IMR-90 (cell line): Measurements from ENCODE around the gene PBRM1. TPM values are rescaled to one million over a fixed set of nuclear protein-coding genes. Genes with fewer than 3 reads are reported as not detected.
A peak's percentile ranks its signal among the peaks of the same experiment; 100 is the strongest.

Experiments
- ATAC-seq: fragments of 200-7000 bp; cut with Tn5 transposase; 2 replicates; pipeline ENCODE4 v1.9.1; 2020; ENCODE audit warnings: low read depth, mild to moderate bottlenecking, moderate library complexity
- BruUV-seq: library from RNA; stranded (reverse); fragments of 400-500 nt; replicated peaks from 2 replicates; lab custom pipeline; 2021; lab: Mats Ljungman, UMichigan
- CTCF ChIA-PET: fragments of 300-600 bp; formaldehyde crosslinking; extraction: SDS; loops from one replicate; lab custom pipeline; 2021; ENCODE audit warnings: antibody characterized with exemption; lab: Yijun Ruan, JAX
- POLR2A ChIA-PET: fragments of 300-600 bp; sonication (Branson Sonifier 250); formaldehyde crosslinking; loops from one replicate; lab custom pipeline; 2022; ENCODE audit warnings: antibody characterized with exemption; ENCODE audit not compliant: unreplicated experiment; lab: Charles Lee
- DNase-seq: peaks from one replicate; pipeline ENCODE4 v3.0.0; 2013
- H2AFZ ChIP-seq: replicated peaks from 2 replicates; pipeline ENCODE3; 2013; ENCODE audit warnings: low read length, mild to moderate bottlenecking; ENCODE audit not compliant: poor library complexity
- H2AK5ac ChIP-seq: 2 replicates; pipeline ENCODE4 v1.6.1; 2013; ENCODE audit warnings: low read depth, low read length, inconsistent platforms
- H2AK9ac ChIP-seq: replicated peaks from 2 replicates; pipeline ENCODE3; 2013; ENCODE audit warnings: mild to moderate bottlenecking, low read depth, low read length, moderate library complexity; ENCODE audit not compliant: poor library complexity
- H2BK120ac ChIP-seq: 2 replicates; pipeline ENCODE4 v1.6.1; 2013; ENCODE audit warnings: low read depth, low read length, inconsistent platforms
- H2BK15ac ChIP-seq: 3 replicates; pipeline ENCODE4 v1.6.1; 2013; ENCODE audit warnings: low read depth, low read length, inconsistent platforms
- H2BK20ac ChIP-seq: 2 replicates; pipeline ENCODE4 v1.6.1; 2013; ENCODE audit warnings: low read depth, mild to moderate bottlenecking, inconsistent platforms, low read length, moderate library complexity
- H2BK5ac ChIP-seq: 2 replicates; pipeline ENCODE4 v1.6.1; 2013; ENCODE audit warnings: mild to moderate bottlenecking, low read depth, low read length, inconsistent platforms; ENCODE audit not compliant: poor library complexity, severe bottlenecking
- H3K14ac ChIP-seq: replicated peaks from 2 replicates; pipeline ENCODE4 v1.6.1; 2013; ENCODE audit warnings: low read depth, low read length, inconsistent platforms
- H3K18ac ChIP-seq: 2 replicates; pipeline ENCODE4 v1.6.1; 2013; ENCODE audit warnings: low read depth, low read length, control low read depth
- H3K23ac ChIP-seq: 2 replicates; pipeline ENCODE4 v1.6.1; 2013; ENCODE audit warnings: low read depth, low read length, inconsistent platforms
- H3K27ac ChIP-seq: 2 replicates; pipeline ENCODE4 v1.5.1; 2013; ENCODE audit warnings: mild to moderate bottlenecking, control low read depth, low read length; ENCODE audit not compliant: insufficient read depth
- H3K27me3 ChIP-seq: 2 replicates; pipeline ENCODE4 v1.6.1; 2013; ENCODE audit warnings: low read length; ENCODE audit not compliant: control insufficient read depth, insufficient read depth
- H3K36me3 ChIP-seq: 2 replicates; pipeline ENCODE4 v1.6.1; 2013; ENCODE audit warnings: low read length, mixed read lengths; ENCODE audit not compliant: control insufficient read depth, insufficient read depth
- H3K4ac ChIP-seq: 2 replicates; pipeline ENCODE4 v1.6.1; 2013; ENCODE audit warnings: low read depth, low read length, inconsistent platforms
- H3K4me1 ChIP-seq: 2 replicates; pipeline ENCODE4 v1.6.1; 2013; ENCODE audit warnings: low read length, mixed read lengths; ENCODE audit not compliant: control insufficient read depth, insufficient read depth
- H3K4me2 ChIP-seq: 2 replicates; pipeline ENCODE4 v1.6.1; 2013; ENCODE audit warnings: low read depth, mild to moderate bottlenecking, control low read depth, low read length, moderate library complexity
- H3K4me3 ChIP-seq: 2 replicates; pipeline ENCODE4 v1.5.1; 2013; ENCODE audit warnings: low read depth, mild to moderate bottlenecking, control low read depth, low read length, moderate library complexity; ENCODE audit not compliant: insufficient read depth
- H3K56ac ChIP-seq: 2 replicates; pipeline ENCODE4 v1.6.1; 2013; ENCODE audit warnings: low read length, inconsistent platforms; ENCODE audit not compliant: insufficient read depth; ENCODE audit errors: extremely low read depth
- H3K79me1 ChIP-seq, 2 experiments: 2 replicates each; pipeline ENCODE4 v1.6.1; 2013; ENCODE audit warnings: low read length in 2 of 2, inconsistent platforms in 1 of 2, low read depth in 1 of 2
- H3K9ac ChIP-seq: 2 replicates; pipeline ENCODE4 v1.6.1; 2013; ENCODE audit warnings: low read depth, low read length, control low read depth
- H3K9me1 ChIP-seq: 2 replicates; pipeline ENCODE4 v1.6.1; 2013; ENCODE audit warnings: low read length, inconsistent platforms; ENCODE audit not compliant: insufficient read depth
- H3K9me3 ChIP-seq: 2 replicates; pipeline ENCODE4 v1.6.1; 2013; ENCODE audit warnings: low read length; ENCODE audit not compliant: control insufficient read depth, insufficient read depth
- H4K20me1 ChIP-seq: 2 replicates; pipeline ENCODE4 v1.6.1; 2013; ENCODE audit warnings: low read length, inconsistent platforms; ENCODE audit not compliant: insufficient read depth
- H4K5ac ChIP-seq: 2 replicates; pipeline ENCODE4 v1.6.1; 2013; ENCODE audit warnings: mild to moderate bottlenecking, low read depth, low read length, control low read depth
- H4K8ac ChIP-seq, 2 experiments: 2 replicates each; pipeline ENCODE4 v1.6.1; 2013; ENCODE audit warnings: low read depth in 2 of 2, low read length in 2 of 2, control low read depth in 1 of 2, inconsistent platforms in 1 of 2
- H4K91ac ChIP-seq: 2 replicates; pipeline ENCODE4 v1.6.1; 2013; ENCODE audit warnings: low read depth, low read length, inconsistent platforms; ENCODE audit not compliant: insufficient read depth
- BHLHE40 ChIP-seq: fragments of 150-350 bp; IDR thresholded peaks from 2 replicates; pipeline ENCODE4 v1.6.1; 2016; ENCODE audit warnings: mild to moderate bottlenecking, low read depth, low read length
- CHD1 ChIP-seq: IDR thresholded peaks from 2 replicates; pipeline ENCODE4 v1.6.1; 2012; ENCODE audit warnings: low read depth, low read length, improper control_type of control experiment
- ELK1 ChIP-seq: fragments of 150-350 bp; IDR thresholded peaks from 2 replicates; pipeline ENCODE4 v1.6.1; 2016; ENCODE audit warnings: low read depth, mild to moderate bottlenecking, low read length, moderate library complexity, borderline replicate concordance
- FOS ChIP-seq: fragments of 150-350 bp; IDR thresholded peaks from 2 replicates; pipeline ENCODE4 v1.6.1; 2016; ENCODE audit warnings: low read depth, low read length
- RAD21 ChIP-seq: IDR thresholded peaks from 2 replicates; pipeline ENCODE4 v1.6.1; 2012; ENCODE audit warnings: low read length, improper control_type of control experiment
- SMC3 ChIP-seq: fragments of 150-350 bp; IDR thresholded peaks from 2 replicates; pipeline ENCODE4 v1.6.1; 2016; ENCODE audit warnings: low read depth, mild to moderate bottlenecking, antibody characterized with exemption, low read length, moderate library complexity
- USF2 ChIP-seq: fragments of 150-350 bp; IDR thresholded peaks from 2 replicates; pipeline ENCODE4 v1.6.1; 2017; ENCODE audit warnings: mild to moderate bottlenecking, antibody characterized with exemption, low read length, low read depth
- WGBS, 2 experiments: methylation state at CpG; one replicate each; pipeline versions ENCODE4 v1.1.5 to v1.1.7; 2013; ENCODE audit warnings: missing lambda C conversion rate in 2 of 2; ENCODE audit not compliant: insufficient read length in 1 of 2; ENCODE audit errors: extremely low coverage in 2 of 2; 5-methylcytosine and 5-hydroxymethylcytosine counted together
- dilution Hi-C: fragments of 300-500 bp; cut with HindIII; formaldehyde crosslinking; loops from one replicate; pipeline ENCODE4 v1.14.3; 2018; ENCODE audit warnings: low sequenced_read_pairs; ENCODE audit not compliant: unreplicated experiment
- in situ Hi-C: fragments of 300-500 bp; cut with MboI; formaldehyde crosslinking; loops from 3 replicates; pipeline ENCODE4 v1.14.3; 2019; ENCODE audit warnings: low sequenced_read_pairs, inconsistent platforms, mixed read lengths
- intact Hi-C: fragments of 100-400 bp; cut with micrococcal nuclease; formaldehyde crosslinking; loops from 2 replicates; pipeline ENCODE4 v1.10.0; 2022
- polyA plus RNA-seq, 3 experiments: library from polyadenylated mRNA; depleted of rRNA; stranded (reverse); fragments of >200 nt; gene quantifications; 2 replicates each; pipeline ENCODE4 v1.2.3, GENCODE V29; 2012; ENCODE audit warnings: low replicate concordance in 1 of 3
- total RNA-seq: library from RNA; depleted of rRNA; stranded (reverse); fragments of >200 nt; gene quantifications from 2 replicates; pipeline ENCODE4 v1.2.3, GENCODE V29; 2012

The PBRM1 gene
- total and polyA plus RNA-seq, 2 of the 4 experiments (the other 2 are of a cell fraction) = 16.5 to 72.6 TPM

- Histone ChIP-seq H3K14ac (no peak overlapping the region), H3K4me2 (no peak overlapping the region), H3K36me3 (peaks cover 8% of the 10 kb centered on the region), H4K91ac (no peak overlapping the region), H3K27me3 (no peaks in the 10 kb centered on the region), H2AK5ac (no peak overlapping the region), H2BK20ac (no peak overlapping the region), H3K79me1 (peaks cover 0 to 6% of the 10 kb centered on the region in 2 experiments; a peak in 1 of 4 replicates), H4K20me1 (no peaks in the 10 kb centered on the region), H2BK120ac (no peak overlapping the region), H3K23ac (no peak overlapping the region), H3K18ac (no peak overlapping the region), H2BK15ac (no peak overlapping the region), H4K8ac (no peak overlapping the region), H3K4me1 (no peaks in the 10 kb centered on the region), H3K9me3 (no peaks in the 10 kb centered on the region), H3K9ac (no peak overlapping the region), H3K27ac (no peak overlapping the region), H3K56ac (no peak overlapping the region), H4K5ac (no peak overlapping the region), H3K4ac (no peak overlapping the region), H2AK9ac (no peak overlapping the region), H2AFZ (no peak overlapping the region), H2BK5ac (no peak overlapping the region), H3K9me1 (0 out of 2 replicates have a peak, but pooled peaks cover 4% of the 10 kb centered on the region), H3K4me3 (no peak overlapping the region)
- in situ Hi-C loops = no loop called here
- no TSS peak for BruUV-seq
- DNase-seq = no peak
- TF ChIP-seq SMC3 (no peak), ELK1 (no peak), CHD1 (no peak), BHLHE40 (no peak), RAD21 (no peak), FOS (no peak), USF2 (no peak)
- POLR2A ChIA-PET = no interaction called here
- ATAC-seq = peak; percentile 27
- dilution Hi-C loops = no loop called here
- intact Hi-C loops = no loop called here
- CTCF ChIA-PET = no interaction called here
- 56% methylated on average over 5 of the region's 39 CpGs; no CpG with 5 or more reads in 1 of the 2 experiments for WGBS, 2 experiments
Observed at GRCh38 chr3:52714335-52715302, 28.9 kb upstream of the PBRM1 start.
